ENCODE results near the gene FXR1.
"Not testable (repeated sequence)": the region's sequence is repeated elsewhere in the genome, so short reads cannot be mapped to it uniquely, and the experiment has no call there.

The FXR1 gene

GRCh38 chr3:180981912-180982311 lies 69.4 kb downstream of the FXR1 start:
- DNase-seq (ENCODE audit: low spot score): no peak

GRCh38 chr3:180983136-180983535 lies 70.7 kb downstream of the FXR1 start:
- Histone ChIP-seq H3K4me1 (ENCODE audit: insufficient read depth, poor library complexity, severe bottlenecking) (no peaks in the 10 kb centered on the region), H3K27ac (ENCODE audit: poor library complexity, severe bottlenecking) (no peak overlapping the region), H3K4me3 (ENCODE audit: severe bottlenecking) (no peak overlapping the region), H3K36me3 (ENCODE audit: low read depth) (peaks cover 84% of the 10 kb centered on the region), H3K9me3 (ENCODE audit: severe bottlenecking) (no peaks in the 10 kb centered on the region), H3K27me3 (ENCODE audit: insufficient read depth, poor library complexity, severe bottlenecking) (no peaks in the 10 kb centered on the region)
- ATAC-seq (ENCODE audit: low read depth) (no peak), DNase-seq (ENCODE audit: low spot score) (no peak)
- TF ChIP-seq CTCF (IDR thresholded peaks at IDR 0.05; ENCODE audit: poor library complexity, severe bottlenecking): no peak

More at GRCh38 chr3:180981912-180982311, 69.4 kb downstream of the FXR1 start:
- Histone ChIP-seq H3K4me1 (ENCODE audit: insufficient read depth, poor library complexity, severe bottlenecking) (no peaks in the 10 kb centered on the region), H3K36me3 (ENCODE audit: low read depth) (peaks cover 87% of the 10 kb centered on the region), H3K27ac (ENCODE audit: poor library complexity, severe bottlenecking) (no peak overlapping the region), H3K4me3 (ENCODE audit: severe bottlenecking) (no peak overlapping the region), H3K27me3 (ENCODE audit: insufficient read depth, poor library complexity, severe bottlenecking) (no peaks in the 10 kb centered on the region), H3K9me3 (ENCODE audit: severe bottlenecking) (no peaks in the 10 kb centered on the region)
- ATAC-seq (ENCODE audit: low read depth): no peak
- TF ChIP-seq CTCF (IDR thresholded peaks at IDR 0.05; ENCODE audit: poor library complexity, severe bottlenecking): no peak

- not testable (repeated sequence) for H3K4me1 ChIP-seq (ENCODE audit: insufficient read depth, poor library complexity, severe bottlenecking); H3K4me3 ChIP-seq (ENCODE audit: severe bottlenecking); DNase-seq (ENCODE audit: low spot score); H3K27ac ChIP-seq (ENCODE audit: poor library complexity, severe bottlenecking); H3K9me3 ChIP-seq (ENCODE audit: severe bottlenecking); H3K27me3 ChIP-seq (ENCODE audit: insufficient read depth, poor library complexity, severe bottlenecking); ATAC-seq (ENCODE audit: low read depth)
- peaks cover 52% of the 10 kb centered on the region for H3K36me3 ChIP-seq (ENCODE audit: low read depth)
Measured at GRCh38 chr3:180986366-180986765, 73.9 kb downstream of the FXR1 start.

- DNase-seq (ENCODE audit: low spot score) (no peak), ATAC-seq (ENCODE audit: low read depth) (no peak)
- H3K9me3 ChIP-seq (ENCODE audit: severe bottlenecking): no peaks in the 10 kb centered on the region
- H3K4me3 ChIP-seq (ENCODE audit: severe bottlenecking): no peak overlapping the region
- H3K36me3 ChIP-seq (ENCODE audit: low read depth): peaks cover 51% of the 10 kb centered on the region
- H3K27me3 ChIP-seq (ENCODE audit: insufficient read depth, poor library complexity, severe bottlenecking): no peaks in the 10 kb centered on the region
- TF ChIP-seq CTCF (IDR thresholded peaks at IDR 0.05; ENCODE audit: poor library complexity, severe bottlenecking): no peak
- no peak overlapping the region for H3K27ac ChIP-seq (ENCODE audit: poor library complexity, severe bottlenecking)
- H3K4me1 ChIP-seq (ENCODE audit: insufficient read depth, poor library complexity, severe bottlenecking): peaks cover 6% of the 10 kb centered on the region
Measured at GRCh38 chr3:180987344-180987743, 74.9 kb downstream of the FXR1 start.

- ATAC-seq (ENCODE audit: low read depth) (peak; percentile 97), DNase-seq (ENCODE audit: low spot score) (peak; percentile 93)
- no peaks in the 10 kb centered on the region for H3K27me3 ChIP-seq (ENCODE audit: insufficient read depth, poor library complexity, severe bottlenecking)
- no peak for TF ChIP-seq CTCF (IDR thresholded peaks at IDR 0.05; ENCODE audit: poor library complexity, severe bottlenecking)
- H3K4me3 ChIP-seq (ENCODE audit: severe bottlenecking): peak within 1 kb of the TSS; percentile 60
- H3K27ac ChIP-seq (ENCODE audit: poor library complexity, severe bottlenecking): peak within 1 kb of the TSS; percentile 38
- peaks cover 6% of the 10 kb centered on the region for H3K4me1 ChIP-seq (ENCODE audit: insufficient read depth, poor library complexity, severe bottlenecking)
- H3K36me3 ChIP-seq (ENCODE audit: low read depth): peaks cover 32% of the 10 kb centered on the region
- no peaks in the 10 kb centered on the region for H3K9me3 ChIP-seq (ENCODE audit: severe bottlenecking)
Measured at GRCh38 chr3:180989291-180990163, 77.1 kb downstream of the FXR1 start, which contains the start of gene DNAJC19. Gene DNAJC19 (minus strand): TSS chr3:180989736. CDS start chr3:180989602, 134 bp downstream.
